Measurements from ENCODE around the gene MAD1L1.

Gene MAD1L1

DNA sequence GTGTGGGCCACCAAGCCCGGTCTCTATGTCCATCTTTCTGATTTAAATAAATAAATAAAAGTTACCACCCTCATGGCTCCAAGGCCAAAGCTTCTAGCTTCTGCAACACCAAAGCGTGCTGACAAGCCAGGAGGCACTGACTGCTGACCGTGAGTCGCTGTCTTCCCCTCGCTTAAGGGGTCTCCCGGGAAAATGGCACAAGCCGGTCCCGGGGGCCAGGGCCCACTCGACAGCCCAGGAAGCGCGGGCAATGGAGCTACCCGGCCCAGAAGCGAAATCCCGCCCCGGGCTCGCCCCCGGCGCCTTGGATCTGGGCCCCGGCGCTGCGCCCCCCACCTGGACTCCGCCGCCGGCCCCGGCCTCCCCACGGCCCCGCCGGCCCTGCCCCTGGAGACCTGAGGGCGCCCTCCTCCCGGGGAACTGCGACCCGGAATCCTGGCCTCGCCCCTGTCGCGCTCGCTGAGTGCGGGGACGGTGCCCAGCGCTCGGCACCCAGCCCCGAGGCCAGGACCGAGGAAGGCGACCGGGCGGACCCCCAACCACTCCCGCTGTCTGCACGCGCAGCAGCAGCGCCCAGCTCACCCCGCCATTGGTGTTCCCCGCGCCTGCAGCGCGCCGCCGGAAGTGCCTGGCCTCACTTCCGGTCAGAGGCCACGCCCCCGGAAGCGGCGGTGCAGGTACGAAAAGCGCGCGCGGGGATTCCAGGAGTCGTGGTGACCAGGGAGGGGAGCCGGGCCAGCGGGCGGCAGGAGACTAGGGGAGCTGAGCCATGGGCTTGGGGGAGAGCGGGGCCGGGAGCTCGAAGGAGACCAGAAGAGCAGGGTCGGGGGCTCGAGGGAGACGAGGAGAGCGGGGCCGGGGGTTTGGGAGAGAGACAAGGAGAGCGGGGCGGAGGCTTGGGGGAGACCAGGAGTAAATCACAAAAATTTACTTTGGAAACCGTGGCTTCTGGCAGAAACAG, 9.1 kb upstream of the MAD1L1 start, which contains the start of the genes MRM2 and NUDT1:
Gene MRM2 (minus strand): TSS at position 626 of the 961 bp plus-strand sequence. CDS start 36 bp downstream, at position 590.
Gene NUDT1 (plus strand): TSS at position 647 of the 961 bp plus-strand sequence. CDS start 2,349 bp downstream, outside the sequence.
- DNase-seq: peak; percentile 85

DNA sequence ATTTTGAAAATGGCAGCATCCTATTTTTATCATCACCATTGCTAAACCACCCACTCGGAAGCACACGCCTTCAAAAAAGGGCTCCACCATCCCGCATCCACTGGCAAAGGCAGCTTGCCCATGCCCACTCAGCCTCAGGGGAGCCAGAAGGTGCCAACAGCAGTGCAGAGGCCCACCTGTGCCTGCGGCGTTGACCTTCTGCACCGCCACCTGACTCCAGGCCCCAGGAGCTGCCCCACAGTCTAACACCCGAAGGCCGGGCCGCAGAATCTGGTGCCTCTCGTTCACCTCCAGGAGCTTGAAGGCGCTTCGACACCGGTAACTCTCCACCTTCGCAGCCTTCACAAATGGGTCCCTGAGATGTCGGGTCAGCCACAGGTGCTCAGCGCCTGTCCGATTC, 6.5 kb upstream of the MAD1L1 start:
- DNase-seq: no peak

DNA sequence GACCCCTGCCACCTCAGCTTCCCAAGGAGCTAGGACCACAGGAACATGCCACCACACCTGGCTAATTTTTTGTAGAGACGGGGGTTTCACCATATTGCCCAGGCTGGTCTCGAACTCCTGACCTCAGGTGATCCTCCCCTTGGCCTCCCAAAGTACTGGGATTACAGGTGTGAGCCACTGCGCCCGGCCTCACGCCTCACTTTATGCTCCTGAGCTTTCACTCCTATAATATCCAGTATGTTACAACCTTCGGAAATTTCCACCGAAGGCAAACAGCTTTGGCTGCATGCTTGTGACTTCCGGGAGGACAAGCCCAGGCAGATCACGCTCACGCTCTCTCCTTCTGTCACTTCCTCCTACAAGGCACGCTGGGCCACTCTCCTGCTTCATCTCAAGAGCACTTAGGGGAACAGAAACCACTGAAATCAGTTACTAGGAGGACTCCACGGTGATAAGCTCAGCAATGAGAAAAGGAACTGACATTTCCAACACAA, 4.4 kb upstream of the MAD1L1 start:
- no peak for DNase-seq

DNA sequence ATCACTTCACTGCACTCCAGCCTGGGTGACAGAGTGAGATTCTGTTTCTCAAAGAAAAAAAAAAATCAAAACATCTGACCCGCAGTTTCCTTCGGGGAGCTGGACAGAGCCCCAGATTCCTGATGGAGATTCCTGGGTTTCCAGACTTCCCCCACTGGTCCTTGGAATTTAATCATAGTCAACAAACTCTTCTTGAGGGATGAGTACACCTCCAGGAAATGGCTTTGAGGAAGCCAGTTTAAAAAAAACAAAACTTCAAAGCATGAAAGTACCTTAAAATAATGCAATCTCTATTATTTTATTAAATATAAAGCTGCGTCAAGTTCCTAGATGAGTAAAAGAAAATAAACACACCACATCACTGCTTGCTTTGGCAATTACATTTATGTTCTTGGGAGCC, 1.2 kb upstream of the MAD1L1 start:
- DNase-seq: no peak

DNA sequence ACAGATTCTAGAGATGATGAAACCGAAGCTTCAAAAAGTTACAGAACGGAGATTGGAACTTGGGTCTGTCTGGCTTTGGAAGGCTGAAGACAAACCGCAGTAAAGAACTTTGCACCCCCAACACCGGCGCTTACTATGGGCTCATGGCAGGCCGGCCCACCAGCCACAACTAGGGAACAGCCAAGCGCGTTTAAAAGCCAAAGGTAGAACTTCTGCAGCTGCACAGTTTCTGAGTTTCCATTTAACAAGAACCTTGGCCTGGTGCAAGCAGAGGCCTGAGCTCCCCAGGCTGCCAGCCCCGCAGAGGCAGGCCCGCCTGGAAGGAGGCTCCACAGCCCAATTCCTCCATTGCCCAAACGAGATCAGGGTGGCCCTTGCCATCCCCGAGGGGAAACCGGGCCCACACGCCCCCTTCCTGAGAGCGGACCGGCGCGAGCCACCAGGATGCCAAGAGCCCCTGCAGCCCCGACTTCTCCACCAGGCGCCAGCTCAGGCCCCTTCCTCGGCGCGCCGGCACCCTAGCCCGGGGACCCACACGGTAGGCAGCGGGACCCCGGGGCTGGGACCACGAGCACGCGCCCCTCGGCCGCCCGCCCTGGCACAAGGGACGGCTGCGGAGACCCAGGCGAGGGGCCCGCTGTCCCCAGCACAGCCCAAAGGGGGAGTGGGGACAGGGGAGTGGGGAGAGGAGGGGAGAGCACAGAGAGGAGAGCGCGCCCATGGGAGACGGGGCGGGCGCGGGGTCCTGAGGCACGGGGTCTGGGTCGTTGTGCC, 566 bp downstream of the MAD1L1 start:
- no peak for DNase-seq

DNA sequence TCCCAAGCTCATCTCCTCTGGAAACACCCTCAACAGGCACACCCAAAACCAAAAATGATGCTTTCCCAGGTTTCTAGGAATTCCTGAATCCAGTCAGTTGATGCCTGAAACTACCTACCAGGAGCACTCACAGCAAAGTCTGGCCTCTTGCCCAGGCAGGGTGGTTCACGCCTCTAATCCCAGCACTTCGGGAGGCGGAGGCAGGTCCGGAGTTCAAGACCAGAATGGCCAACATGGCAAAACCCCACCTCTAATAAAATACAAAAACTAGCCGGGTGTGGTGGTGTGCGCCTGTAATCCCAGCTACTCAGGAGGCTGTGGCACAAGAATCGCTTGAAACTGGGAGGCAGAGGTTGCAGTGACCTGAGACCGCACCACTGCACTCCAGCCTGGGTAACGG, 1.9 kb downstream of the MAD1L1 start:
- DNase-seq: no peak

DNA sequence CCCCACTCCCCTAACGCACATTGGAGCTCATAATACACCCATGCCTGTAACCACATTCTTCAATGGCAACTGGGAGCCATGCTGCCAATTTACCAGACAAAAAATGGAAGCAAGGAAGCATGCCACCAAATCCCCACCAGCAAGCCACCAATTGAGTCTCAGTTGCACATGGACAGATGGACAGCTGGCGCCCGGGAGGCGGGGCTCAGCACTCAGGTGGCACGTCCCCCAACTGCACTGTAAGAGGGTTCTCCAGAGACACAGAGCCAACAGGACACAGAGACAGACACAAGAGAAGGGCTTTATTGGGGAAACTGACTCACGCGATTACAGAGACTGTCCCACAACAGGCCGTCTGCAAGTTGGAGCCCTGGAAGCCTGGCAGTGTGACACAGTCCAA, 2.5 kb downstream of the MAD1L1 start:
- DNase-seq: no peak

DNA sequence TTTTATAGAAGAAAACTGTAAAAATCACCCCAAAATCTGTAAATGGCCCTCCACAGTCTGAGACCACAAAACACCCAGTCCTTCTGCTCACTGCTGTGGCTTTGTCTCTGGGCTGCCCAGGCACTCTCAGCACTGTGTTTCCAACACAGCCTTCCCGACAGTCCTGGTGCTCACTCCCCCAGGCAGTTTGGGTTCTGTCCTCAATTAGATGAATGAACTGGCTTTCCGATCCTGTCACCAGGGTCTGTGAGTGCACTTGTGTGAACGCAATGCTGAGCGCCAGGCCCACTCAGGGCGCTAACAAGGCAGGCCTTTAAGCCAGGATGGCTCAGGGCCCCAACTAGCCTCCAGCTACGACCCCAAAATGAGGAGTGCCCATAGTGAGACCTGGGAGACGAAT, 3.3 kb downstream of the MAD1L1 start:
- DNase-seq: no peak

DNA sequence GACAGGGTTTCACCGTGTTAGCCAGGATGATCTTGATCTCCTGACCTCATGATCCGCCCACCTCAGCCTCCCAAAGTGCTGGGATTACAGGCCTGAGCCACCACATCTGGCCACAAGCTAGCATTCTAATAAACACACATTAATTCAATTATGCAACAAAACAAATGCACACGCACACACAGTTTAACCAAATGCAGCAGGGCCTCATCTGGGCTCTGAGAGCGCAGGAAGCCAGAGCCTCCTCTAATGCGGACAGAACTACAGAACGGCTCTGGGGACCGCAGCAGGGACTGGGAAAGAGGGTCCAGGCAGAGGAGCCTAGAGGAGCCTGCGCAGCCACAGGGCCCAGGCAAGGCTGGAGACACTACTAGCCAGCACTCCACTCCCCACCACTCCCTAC, 3.8 kb downstream of the MAD1L1 start:
- no peak for DNase-seq

DNA sequence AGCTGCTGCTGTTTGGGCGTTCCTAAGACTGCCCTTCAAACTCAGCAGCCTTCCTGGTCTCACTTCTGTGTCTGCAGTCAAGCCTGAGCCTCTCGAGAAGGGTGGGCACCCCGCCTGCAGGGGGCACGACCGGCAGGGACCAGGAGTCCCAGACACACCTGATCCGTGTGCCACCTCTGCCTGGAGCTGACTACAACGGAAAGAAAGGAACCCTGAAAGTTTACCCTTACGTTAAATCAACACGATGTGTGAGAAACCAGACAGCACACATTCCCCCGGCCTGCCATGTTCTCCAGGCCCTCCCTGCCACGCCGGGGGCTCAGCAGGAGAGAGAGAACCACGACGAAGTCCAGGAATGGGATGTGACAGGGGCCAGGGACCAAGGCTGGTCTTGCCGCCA, 5.0 kb downstream of the MAD1L1 start:
- no peak for DNase-seq

DNA sequence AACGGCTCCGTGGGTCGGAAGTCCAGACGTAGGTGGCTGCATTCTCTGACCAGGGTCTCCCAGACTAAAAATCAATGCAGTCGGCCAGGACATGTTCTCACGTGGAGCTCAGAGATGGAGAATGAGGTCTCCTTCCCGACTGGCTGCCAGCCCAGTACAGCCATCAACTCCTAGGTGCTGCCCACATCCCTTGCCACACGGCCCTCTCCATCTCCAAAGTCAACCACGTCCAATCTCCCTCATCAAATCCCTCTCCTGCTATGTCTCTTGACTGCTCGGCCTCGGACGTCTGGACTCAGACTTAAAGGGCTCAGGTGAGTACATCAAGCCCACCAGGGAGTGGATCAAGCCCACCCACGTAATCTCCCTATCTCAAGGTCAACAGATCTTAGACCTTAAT, 6.9 kb downstream of the MAD1L1 start:
- no peak for DNase-seq

DNA sequence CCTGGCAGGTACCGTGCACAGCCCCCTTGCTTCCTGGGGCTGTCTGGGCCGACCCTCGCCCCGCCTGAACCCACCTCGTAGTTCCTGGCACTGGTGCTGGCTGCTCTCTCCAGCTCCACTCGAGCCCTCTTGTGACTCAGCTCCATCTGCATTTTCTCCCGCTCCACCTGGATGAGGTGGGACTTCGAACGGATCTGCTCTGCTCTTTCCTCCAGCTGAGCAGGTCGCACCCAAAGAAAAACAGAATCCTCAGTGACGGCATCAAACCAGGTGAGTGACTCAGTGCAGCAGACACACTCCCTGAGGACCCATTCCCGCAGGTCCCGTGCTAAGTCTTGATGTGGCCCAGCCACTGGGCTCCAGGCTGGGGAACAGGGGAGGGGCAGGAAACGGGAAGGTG, 7.4 kb downstream of the MAD1L1 start:
- no peak for DNase-seq

DNA sequence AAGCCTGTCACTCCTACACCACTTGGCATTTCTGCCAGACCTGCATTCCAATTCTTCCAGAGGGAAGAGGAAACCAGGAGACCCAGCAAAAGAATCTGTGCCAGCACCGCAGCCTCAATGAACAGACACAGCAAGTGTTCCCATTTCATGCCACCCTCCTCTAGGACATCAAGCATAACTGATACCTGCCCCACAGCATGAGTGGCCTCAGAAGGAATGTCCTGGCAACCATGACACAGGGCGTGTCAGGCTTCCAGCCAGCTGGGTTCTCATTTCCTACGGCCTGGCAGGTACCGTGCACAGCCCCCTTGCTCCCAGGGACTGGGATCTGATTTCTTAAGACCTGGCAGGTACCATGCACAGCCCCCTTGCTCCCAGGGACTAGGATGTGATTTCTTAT, 7.8 kb downstream of the MAD1L1 start:
- DNase-seq: no peak

DNA sequence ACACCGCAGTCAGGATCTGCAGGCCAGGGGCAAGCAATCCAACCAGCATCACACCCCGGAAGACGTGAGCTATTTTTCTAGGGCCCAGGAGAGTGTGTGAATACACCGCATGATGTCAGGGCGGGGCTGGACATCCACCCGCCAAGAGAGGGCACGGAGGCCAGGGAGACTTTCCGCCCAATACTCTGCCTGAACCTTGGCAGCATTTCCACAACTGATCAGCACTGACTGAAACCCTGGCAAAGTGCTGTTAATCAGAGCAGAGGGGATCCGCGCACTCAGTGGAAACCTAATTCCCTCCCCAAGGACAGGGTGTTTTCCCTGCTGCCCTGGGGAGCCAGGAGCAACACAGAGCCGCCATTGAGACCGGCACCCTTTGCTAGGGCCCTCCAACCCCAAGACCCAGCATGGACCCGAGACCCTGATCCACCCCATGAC, 8.2 kb downstream of the MAD1L1 start:
- no peak for DNase-seq

DNA sequence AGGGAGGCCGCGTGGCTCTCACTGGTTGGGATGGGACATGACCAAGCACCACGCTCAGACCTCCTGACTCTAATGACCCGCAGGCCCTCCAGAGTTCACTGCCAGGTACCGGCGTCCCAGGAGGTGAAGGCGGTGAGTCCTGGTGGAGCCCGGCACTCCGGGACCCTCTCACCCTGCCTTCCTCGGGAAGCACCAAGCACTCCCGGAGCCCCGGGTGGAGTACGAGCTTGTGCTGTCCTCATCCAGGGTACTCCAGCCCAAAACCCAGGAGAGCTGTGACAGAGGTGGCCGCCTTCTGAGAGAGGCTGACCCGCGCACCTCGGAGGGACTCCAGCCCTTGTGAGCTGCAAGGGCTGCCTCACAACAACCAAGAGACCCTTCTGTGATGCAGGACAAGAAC, 9.4 kb downstream of the MAD1L1 start:
- DNase-seq: no peak

DNA sequence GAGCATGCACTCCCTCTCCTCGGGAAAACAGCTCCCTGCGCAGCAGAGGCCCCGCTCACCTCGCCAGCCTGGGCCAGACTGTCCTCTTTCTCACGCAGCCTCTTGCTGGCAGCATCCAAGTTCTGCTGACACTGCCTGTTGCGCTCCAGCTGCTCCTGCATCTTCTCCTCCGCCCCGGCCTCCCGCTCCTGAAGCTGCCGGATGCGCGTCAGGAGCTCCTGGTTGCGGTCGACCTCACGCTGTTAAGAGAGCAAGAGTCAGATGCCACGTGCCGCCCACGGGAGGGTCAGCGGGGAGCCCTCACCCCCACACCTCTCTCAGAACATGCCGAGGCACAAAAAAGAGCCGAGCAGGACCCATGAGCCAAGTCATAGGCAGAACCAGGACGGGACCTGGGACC, 10.2 kb downstream of the MAD1L1 start:
- no peak for DNase-seq

DNA sequence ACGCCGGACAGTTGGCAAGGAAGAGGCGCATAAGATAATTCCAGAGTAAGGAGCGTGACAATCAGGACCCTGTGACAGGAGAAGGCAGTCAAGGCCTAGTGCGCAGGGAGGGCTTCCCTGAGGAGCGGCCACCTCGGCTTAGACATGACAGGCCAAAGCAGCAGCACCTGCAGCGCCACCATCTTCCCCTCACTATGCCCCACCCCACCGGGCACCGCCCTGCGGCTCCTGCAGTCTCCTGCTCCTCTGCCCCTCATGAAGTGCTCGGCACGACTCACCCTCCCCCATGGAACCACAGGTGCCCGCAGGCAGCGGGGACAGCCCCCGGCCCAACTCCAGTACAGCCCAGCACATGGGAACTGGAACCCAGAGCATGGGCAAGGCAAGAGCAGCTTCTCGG, 11.8 kb downstream of the MAD1L1 start:
- DNase-seq: no peak

DNA sequence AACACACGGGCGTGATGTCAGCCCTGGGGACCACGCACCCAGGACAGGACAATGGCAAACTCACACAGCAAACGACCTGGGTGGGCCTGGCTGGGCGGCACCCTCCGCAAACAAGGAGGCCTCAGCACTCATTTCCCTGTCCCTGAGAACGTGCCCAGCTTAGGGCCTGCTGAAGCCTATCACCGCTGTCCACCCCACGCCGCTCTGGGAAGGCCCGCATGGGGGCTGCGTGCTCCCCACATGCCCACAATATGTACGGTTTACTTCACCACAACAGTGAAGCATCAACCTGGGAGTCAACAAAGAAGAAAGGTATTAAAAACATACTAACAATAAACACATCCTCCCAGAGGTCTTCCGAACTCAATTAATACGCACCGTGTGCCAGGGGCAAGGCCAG, 12.2 kb downstream of the MAD1L1 start:
- no peak for DNase-seq

DNA sequence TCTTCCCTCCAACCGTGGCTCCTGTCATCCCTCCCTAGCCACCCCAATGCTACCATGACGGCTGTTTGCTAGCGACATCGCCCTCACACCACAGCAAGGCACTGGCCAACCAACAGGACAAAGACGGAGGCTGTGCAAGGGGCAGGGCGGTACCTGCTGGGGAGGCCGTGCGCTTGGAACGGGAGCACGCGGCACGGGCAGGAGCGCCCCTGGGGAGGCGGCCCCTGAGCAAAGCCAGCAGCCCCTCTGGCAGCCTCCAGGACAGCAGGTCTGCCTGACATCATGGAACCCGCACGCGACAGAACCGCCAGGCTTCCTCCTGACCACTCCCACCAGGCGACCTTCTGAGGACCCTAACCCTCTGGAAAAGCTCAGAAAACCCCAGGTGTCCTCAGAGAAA, 12.7 kb downstream of the MAD1L1 start:
- DNase-seq: no peak

DNA sequence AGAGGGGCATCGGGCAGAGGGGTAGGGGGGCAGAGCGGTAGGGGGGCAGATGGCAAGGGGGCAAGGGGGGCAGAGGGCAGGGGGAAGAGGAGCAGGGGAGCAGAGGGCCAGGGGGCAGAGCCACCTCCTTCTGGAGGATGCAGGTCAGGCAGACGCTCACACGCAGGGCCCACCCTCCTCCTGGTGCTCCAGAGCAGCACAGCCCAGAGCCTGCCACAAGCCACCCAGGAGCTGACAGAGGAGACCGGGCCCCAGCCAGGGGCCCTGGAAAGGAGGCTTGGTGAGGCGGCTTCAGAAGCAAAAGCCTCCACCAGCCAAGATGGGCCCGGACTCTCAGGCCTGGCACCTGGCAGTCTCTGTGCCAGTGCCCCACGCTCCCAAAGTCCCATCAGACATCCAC, 13.1 kb downstream of the MAD1L1 start:
- no peak for DNase-seq

DNA sequence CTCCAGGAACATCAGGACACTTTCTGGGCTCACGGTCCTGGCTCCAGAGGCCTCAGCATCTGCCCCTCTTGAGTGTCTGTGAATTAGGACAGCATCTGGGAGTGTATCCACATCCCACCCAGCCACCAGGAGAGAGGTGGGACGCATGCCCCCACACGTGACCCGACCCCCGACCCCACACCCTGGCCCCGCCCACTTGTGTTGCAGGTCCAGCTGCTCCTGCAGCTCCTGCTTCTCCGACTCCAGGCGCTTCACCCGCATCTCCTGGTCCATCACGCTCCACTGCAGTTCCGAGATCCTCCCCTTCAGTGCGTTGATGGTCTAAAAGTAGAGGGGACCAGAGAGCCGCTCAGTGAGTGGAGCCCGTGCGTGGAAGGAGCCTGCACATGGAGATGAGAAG, 13.6 kb downstream of the MAD1L1 start:
- no peak for DNase-seq

DNA sequence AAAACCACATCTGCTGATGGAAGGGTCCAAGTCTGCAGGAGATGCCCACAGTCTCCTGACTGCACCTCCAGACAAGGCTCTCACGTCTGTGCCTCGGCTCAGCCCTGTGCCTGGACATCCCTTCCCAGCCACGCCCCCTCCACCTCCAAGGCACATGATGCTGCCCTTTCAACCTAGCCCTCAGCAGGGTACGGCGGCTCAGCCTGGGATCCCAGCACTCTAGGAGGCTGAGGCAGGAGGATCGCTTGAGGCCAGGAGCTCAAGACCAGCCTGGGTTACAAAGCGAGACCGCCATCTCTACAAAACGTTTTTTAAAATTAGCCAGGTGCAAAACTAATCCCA, 14.3 kb downstream of the MAD1L1 start:
- no peak for DNase-seq

DNA sequence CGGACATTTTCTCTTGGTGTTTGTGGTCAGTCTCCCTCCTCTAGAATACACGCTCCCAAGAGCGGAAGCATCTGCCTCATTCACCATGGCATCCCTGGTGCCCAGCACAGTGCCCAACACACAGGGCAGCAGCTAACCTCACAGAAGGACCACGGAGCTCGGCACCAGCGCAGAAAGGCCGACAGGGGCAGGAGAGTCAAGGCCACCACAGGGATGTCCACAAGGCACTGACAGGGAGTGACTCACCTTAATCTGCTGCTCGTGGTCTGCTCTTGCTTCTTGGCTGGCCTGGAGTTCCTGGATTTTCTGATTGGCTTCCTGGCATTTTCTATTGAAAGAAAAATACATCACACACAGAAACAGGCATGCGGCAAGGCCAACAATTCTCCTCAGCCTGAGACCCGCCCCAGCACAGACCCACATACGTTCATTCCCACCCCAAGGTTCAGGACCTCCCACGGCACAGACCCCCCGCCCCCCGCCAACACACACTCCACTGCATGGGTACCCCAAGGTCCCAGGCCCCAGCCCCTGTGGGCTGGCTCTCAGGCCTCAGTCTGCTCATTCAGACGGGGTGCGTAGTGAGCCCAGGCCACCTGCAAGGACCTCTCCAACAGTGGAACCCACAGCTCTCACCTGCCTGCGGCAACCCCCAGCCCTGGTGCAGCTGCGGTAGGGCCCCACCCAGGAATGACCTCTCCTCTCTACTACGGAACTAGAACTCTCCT, 14.9 kb downstream of the MAD1L1 start:
- DNase-seq: no peak

Measured in left hindlimb (tissue), 1 donor.